ENCODE measurements around the gene LYPD1.

The LYPD1 gene

DNA sequence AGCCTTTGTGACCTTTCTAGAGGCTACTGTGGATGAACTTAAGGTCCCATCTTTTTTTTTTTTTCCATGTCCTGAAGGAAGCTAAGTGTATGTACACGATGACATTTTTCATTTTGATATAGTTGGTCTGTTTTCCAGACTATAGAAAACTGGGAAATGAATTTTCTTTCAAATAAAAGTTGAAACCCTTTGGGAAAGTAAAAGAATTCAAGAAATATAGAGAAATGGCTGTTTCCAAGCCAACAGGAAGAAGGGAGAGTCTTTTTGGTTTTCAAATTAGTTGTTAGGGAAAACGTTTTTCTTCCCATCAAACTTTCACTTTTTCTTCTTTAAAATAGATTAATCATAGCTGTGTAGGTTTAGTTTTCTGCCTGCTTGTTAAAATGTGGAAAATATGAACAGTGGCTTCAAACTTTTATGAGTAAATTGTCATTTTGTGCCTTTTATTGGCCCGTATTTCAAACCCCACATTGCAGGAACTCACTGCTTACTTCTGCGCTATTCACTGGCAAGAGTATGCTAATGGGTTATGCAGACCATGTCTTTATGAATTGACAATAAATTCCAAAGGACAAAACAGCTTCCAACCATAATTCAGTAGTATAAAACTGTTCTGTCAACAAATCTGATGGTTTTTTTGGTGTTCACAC, 27.7 kb upstream of the LYPD1 start:
- no peak for DNase-seq (ENCODE audit: low spot score)
- CTCF ChIA-PET, result interaction anchor here (0.7 kb wide), 1 partner anchor 1284 kb away, joined by 4 read pairs; no protein-coding TSS in a partner anchor
- POLR2A ChIA-PET (ENCODE audit: low non-redundant PET), result no interaction called here
- H3K27ac ChIP-seq, result no peak overlapping the region
- TF ChIP-seq, protein P1, sequence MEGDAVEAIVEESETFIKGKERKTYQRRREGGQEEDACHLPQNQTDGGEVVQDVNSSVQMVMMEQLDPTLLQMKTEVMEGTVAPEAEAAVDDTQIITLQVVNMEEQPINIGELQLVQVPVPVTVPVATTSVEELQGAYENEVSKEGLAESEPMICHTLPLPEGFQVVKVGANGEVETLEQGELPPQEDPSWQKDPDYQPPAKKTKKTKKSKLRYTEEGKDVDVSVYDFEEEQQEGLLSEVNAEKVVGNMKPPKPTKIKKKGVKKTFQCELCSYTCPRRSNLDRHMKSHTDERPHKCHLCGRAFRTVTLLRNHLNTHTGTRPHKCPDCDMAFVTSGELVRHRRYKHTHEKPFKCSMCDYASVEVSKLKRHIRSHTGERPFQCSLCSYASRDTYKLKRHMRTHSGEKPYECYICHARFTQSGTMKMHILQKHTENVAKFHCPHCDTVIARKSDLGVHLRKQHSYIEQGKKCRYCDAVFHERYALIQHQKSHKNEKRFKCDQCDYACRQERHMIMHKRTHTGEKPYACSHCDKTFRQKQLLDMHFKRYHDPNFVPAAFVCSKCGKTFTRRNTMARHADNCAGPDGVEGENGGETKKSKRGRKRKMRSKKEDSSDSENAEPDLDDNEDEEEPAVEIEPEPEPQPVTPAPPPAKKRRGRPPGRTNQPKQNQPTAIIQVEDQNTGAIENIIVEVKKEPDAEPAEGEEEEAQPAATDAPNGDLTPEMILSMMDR (conservative IDR thresholded peaks at IDR 0.05; ENCODE audit: low read depth), result no peak

DNA sequence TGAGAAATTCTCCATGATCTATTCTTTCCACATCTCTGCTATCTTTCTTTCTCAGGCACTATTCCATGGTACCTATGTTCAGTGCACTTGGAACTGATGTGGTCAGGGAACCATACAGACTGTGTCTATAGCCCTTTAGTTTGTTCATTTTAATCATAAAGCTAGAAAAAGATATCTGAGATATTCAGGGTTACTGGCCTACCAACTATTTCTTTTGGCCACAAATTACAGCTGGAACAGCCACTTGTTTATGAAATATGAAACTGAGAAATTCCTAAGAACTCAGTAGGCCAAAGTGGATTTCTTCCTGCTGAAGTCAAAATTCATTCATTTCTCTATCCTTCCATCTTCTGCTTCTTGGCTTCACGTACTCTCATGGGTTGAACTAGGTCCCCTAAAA, 22.8 kb upstream of the LYPD1 start:
- CTCF ChIA-PET, result no interaction called here
- DNase-seq (ENCODE audit: low spot score), result no peak
- TF ChIP-seq, protein P1 (conservative IDR thresholded peaks at IDR 0.05; ENCODE audit: low read depth), result no peak
- H3K27ac ChIP-seq, result no peak overlapping the region
- POLR2A ChIA-PET (ENCODE audit: low non-redundant PET), result no interaction called here

DNA sequence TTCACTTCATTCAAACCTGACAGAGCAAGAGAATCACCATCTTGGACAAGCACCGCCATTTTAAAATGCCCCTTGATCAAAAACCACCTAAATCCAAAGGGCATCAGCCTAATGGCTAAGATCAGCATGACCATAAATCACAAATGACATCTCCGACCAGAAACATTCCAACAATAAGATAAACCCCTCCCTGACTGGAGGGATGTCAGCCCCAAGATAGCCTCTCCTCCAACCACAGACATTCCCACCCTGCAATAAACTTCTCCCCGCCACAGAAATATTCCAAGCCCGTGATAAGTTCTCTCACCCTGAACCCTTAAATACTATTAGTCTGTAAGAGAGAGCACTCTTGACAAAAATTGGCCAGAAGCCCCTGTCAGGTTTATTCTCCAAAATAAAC, 21.6 kb upstream of the LYPD1 start:
- ChIA-PET POLR2A (ENCODE audit: low non-redundant PET) (no interaction called here), CTCF (no interaction called here)
- TF ChIP-seq, protein P1 (conservative IDR thresholded peaks at IDR 0.05; ENCODE audit: low read depth), result no peak
- H3K27ac ChIP-seq, result no peak overlapping the region
- DNase-seq (ENCODE audit: low spot score), result no peak

DNA sequence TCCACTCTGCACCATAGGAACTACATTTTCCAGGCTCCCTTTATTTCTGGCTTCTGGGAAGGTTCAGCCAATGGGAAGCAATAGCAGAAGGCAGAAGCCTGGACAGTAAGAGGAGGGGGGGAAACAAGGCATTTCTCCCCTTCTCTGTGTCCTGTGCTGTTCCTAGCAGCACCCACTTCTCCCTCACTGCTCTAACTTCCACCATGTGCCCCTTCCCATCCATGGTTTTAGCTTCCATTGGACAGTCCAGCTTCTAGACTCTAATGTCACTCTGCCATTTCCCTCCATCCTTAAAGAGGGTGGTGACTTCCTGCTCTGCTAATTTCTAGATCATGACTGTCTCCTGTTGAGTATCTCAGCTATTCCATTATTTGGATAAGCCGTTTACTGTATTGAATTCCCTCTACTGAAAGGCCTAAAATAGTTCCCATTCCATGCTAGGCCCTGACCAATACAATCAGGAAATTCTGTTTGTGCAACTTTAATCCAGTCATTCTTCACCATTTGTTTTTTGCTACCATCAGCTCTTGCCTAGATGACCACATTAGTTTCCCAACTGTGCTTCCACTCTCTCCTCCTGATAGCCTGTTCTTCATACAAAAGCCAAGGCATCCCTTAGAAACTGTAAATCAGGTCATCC, 20.8 kb upstream of the LYPD1 start:
- DNase-seq (ENCODE audit: low spot score), result no peak
- H3K27ac ChIP-seq, result no peak overlapping the region
- POLR2A ChIA-PET (ENCODE audit: low non-redundant PET), result no interaction called here
- TF ChIP-seq, protein P1 (conservative IDR thresholded peaks at IDR 0.05; ENCODE audit: low read depth), result no peak
- CTCF ChIA-PET, result interaction anchor here (0.7 kb wide), 1 partner anchor 453 kb away, joined by 4 read pairs; no protein-coding TSS in a partner anchor

DNA sequence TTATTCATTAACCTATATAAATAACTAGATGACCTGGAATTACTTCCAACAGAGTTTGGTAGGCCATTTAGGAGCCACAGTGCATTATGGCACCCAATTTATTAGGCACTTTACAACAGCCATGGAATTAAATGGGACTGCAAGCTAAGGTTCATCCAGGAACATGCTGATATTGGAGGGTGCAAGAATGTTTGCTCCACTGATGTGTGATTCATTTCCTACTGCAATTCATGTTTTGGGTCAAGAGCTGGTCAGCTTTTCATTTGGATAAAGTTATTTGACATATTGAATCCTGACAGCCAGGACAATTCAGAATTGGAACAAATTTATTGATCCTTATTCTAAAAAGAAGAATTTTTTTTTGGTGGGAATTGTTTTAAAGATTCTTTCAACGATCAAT, 11.8 kb upstream of the LYPD1 start:
- H3K27ac ChIP-seq, result no peak overlapping the region
- ChIA-PET POLR2A (ENCODE audit: low non-redundant PET) (no interaction called here), CTCF (no interaction called here)
- TF ChIP-seq, protein P1 (conservative IDR thresholded peaks at IDR 0.05; ENCODE audit: low read depth), result no peak
- DNase-seq (ENCODE audit: low spot score), result no peak

DNA sequence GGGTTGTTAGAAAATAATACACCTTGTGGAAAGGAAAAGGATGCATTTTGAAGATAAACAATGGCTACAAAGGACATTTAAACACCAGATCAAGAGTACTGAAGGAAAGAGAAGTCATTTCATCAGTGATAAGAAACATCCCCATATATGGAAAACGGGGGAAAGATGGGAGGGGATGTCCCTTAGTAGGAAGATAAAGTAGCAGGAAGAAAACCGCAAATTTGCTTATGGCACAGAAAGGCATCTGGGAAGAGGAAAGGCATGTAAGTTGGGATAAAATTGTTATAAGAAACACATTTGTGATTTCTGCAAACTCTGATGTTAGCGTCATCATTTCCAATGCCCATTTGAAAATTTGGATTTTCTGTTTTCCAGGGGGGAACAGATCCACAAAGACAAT, 10.5 kb upstream of the LYPD1 start:
- CTCF ChIA-PET, result interaction anchor here (0.6 kb wide), 1 partner anchor 1145 kb away, joined by 3 read pairs; no protein-coding TSS in a partner anchor
- H3K27ac ChIP-seq, result no peak overlapping the region
- TF ChIP-seq, protein P1 (conservative IDR thresholded peaks at IDR 0.05; ENCODE audit: low read depth), result no peak
- DNase-seq (ENCODE audit: low spot score), result no peak
- POLR2A ChIA-PET (ENCODE audit: low non-redundant PET), result no interaction called here
